Mesendoderm (in vitro differentiated cells): Measurements from ENCODE around the gene ANTXR1.

Experiments used
- DNase-seq: peaks from one replicate; pipeline ENCODE4 v3.0.0; 2013
- H2AK5ac ChIP-seq: 2 replicates; pipeline ENCODE4 v1.6.1; 2013; ENCODE audit warnings: low read length, inconsistent platforms
- H2BK120ac ChIP-seq: 2 replicates; pipeline ENCODE4 v1.6.1; 2013; ENCODE audit warnings: low read depth, mild to moderate bottlenecking, low read length, moderate library complexity, mixed read lengths
- H2BK15ac ChIP-seq: replicated peaks from 2 replicates; pipeline ENCODE4 v1.6.1; 2013; ENCODE audit warnings: low read depth, mild to moderate bottlenecking, moderate library complexity
- H2BK5ac ChIP-seq: 2 replicates; pipeline ENCODE4 v1.6.1; 2013; ENCODE audit warnings: low read length, inconsistent platforms
- H3K18ac ChIP-seq: 2 replicates; pipeline ENCODE4 v1.6.1; 2013; ENCODE audit warnings: mild to moderate bottlenecking, low read length, mixed read lengths
- H3K23ac ChIP-seq: one replicate; pipeline ENCODE4 v1.6.1; 2013; ENCODE audit warnings: low read length
- H3K27ac ChIP-seq: 2 replicates; pipeline ENCODE4 v1.5.1; 2013; ENCODE audit warnings: low read depth, mild to moderate bottlenecking, inconsistent platforms, low read length, moderate library complexity
- H3K27me3 ChIP-seq: 2 replicates; pipeline ENCODE4 v1.6.1; 2013; ENCODE audit warnings: low read length, control low read depth, mild to moderate bottlenecking, inconsistent platforms; ENCODE audit not compliant: insufficient read depth, poor library complexity
- H3K36me3 ChIP-seq: 2 replicates; pipeline ENCODE4 v1.6.1; 2013; ENCODE audit warnings: low read length, inconsistent platforms; ENCODE audit not compliant: control insufficient read depth, insufficient read depth
- H3K4ac ChIP-seq: one replicate; pipeline ENCODE4 v1.6.1; 2013; ENCODE audit warnings: low read depth, mild to moderate bottlenecking, low read length, moderate library complexity
- H3K4me1 ChIP-seq: 2 replicates; pipeline ENCODE4 v1.6.1; 2013; ENCODE audit warnings: low read depth, low read length, inconsistent platforms; ENCODE audit not compliant: control insufficient read depth
- H3K4me2 ChIP-seq: 2 replicates; pipeline ENCODE4 v1.6.1; 2013; ENCODE audit warnings: low read length
- H3K4me3 ChIP-seq: 2 replicates; pipeline ENCODE4 v1.5.1; 2013; ENCODE audit warnings: mild to moderate bottlenecking, low read length
- H3K56ac ChIP-seq: one replicate; pipeline ENCODE4 v1.6.1; 2013; ENCODE audit warnings: low read length
- H3K79me1 ChIP-seq: 2 replicates; pipeline ENCODE4 v1.6.1; 2013; ENCODE audit warnings: low read length, inconsistent platforms
- H3K79me2 ChIP-seq: 2 replicates; pipeline ENCODE4 v1.6.1; 2013; ENCODE audit warnings: mild to moderate bottlenecking, low read length; ENCODE audit not compliant: control insufficient read depth, insufficient read depth
- H3K9ac ChIP-seq: 2 replicates; pipeline ENCODE4 v1.6.1; 2013; ENCODE audit warnings: low read length, inconsistent platforms
- H4K5ac ChIP-seq: one replicate; pipeline ENCODE4 v1.6.1; 2013; ENCODE audit warnings: low read length
- H4K8ac ChIP-seq: one replicate; pipeline ENCODE4 v1.6.1; 2013; ENCODE audit warnings: low read depth, mild to moderate bottlenecking, control low read depth, low read length, moderate library complexity
- WGBS: extraction: QIAGEN DNeasy Blood & Tissue Kit; methylation state at CpG from one replicate; pipeline ENCODE4 v1.1.7; 2013; ENCODE audit warnings: low lambda C conversion rate, missing lambda C conversion rate; ENCODE audit not compliant: insufficient coverage; ENCODE audit errors: extremely low coverage; 5-methylcytosine and 5-hydroxymethylcytosine counted together

Gene ANTXR1

GRCh38 chr2:69053416-69053965 lies 40.5 kb downstream of the ANTXR1 start:
- Histone ChIP-seq H3K4ac (no peak overlapping the region), H3K56ac (no peak overlapping the region), H3K23ac (no peak overlapping the region)

DNA sequence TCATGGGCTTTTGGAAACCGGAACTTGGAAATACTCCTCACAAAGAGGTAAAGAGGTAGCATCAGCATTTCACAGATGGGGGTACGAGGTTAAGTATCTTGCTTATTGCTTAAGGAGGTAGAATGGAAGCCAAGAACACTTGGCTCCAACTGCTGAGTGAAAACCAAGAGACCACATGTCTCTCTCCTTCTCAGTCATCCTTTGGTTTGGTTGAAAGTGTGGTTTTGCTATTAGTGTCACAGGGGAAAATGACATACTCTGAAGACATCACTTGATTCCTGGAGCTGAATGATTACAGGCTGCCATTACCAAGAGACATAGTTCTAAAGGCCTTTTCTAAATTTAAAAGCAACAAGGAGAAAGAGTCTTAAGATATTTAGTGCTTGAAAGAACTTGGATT lies 41.5 kb downstream of the ANTXR1 start:
- H3K56ac ChIP-seq: no peak overlapping the region
- no peak overlapping the region for H3K4me3 ChIP-seq
- no peak overlapping the region for H3K23ac ChIP-seq
- no peak for DNase-seq
- no peak overlapping the region for H2BK15ac ChIP-seq
- H3K18ac ChIP-seq: no peak overlapping the region
- H3K79me1 ChIP-seq: peaks cover 1% of the 10 kb centered on the region
- WGBS: no CpG with 5 or more reads among the region's 2 CpGs
- no peak overlapping the region for H3K9ac ChIP-seq
- H4K8ac ChIP-seq: no peak overlapping the region
- no peaks in the 10 kb centered on the region for H3K4me1 ChIP-seq
- H3K4me2 ChIP-seq: no peak overlapping the region
- H3K79me2 ChIP-seq: no peaks in the 10 kb centered on the region
- H3K36me3 ChIP-seq: no peaks in the 10 kb centered on the region
- no peak overlapping the region for H4K5ac ChIP-seq
- H3K27me3 ChIP-seq: no peaks in the 10 kb centered on the region
- H3K4ac ChIP-seq: no peak overlapping the region
- H2BK120ac ChIP-seq: no peak overlapping the region
- no peak overlapping the region for H3K27ac ChIP-seq
- no peak overlapping the region for H2AK5ac ChIP-seq
- no peak overlapping the region for H2BK5ac ChIP-seq

More at GRCh38 chr2:69053416-69053965, 40.5 kb downstream of the ANTXR1 start:
- Histone ChIP-seq H3K4me2 (no peak overlapping the region), H3K18ac (no peak overlapping the region), H4K5ac (no peak overlapping the region), H3K36me3 (no peaks in the 10 kb centered on the region), H3K27ac (no peak overlapping the region), H2BK120ac (no peak overlapping the region), H2AK5ac (no peak overlapping the region), H3K79me1 (peaks cover 1% of the 10 kb centered on the region), H3K9ac (no peak overlapping the region), H2BK15ac (no peak overlapping the region), H2BK5ac (no peak overlapping the region), H4K8ac (no peak overlapping the region), H3K4me3 (no peak overlapping the region), H3K4me1 (no peaks in the 10 kb centered on the region), H3K27me3 (no peaks in the 10 kb centered on the region), H3K79me2 (no peaks in the 10 kb centered on the region)
- WGBS: no CpG with 5 or more reads among the region's 2 CpGs
- no peak for DNase-seq

GRCh38 chr2:69055688-69056470 lies 42.9 kb downstream of the ANTXR1 start:
- H4K5ac ChIP-seq: no peak overlapping the region
- H3K4me2 ChIP-seq: no peak overlapping the region
- H3K4ac ChIP-seq: no peak overlapping the region
- H3K79me1 ChIP-seq: peaks cover 1% of the 10 kb centered on the region
- no peaks in the 10 kb centered on the region for H3K27me3 ChIP-seq
- H3K4me3 ChIP-seq: no peak overlapping the region
- no peak overlapping the region for H2BK120ac ChIP-seq
- H2BK15ac ChIP-seq: no peak overlapping the region
- no peaks in the 10 kb centered on the region for H3K79me2 ChIP-seq
- H3K23ac ChIP-seq: no peak overlapping the region
- H2BK5ac ChIP-seq: no peak overlapping the region
- H3K36me3 ChIP-seq: no peaks in the 10 kb centered on the region
- whole genome bisulfite sequencing: no CpG with 5 or more reads among the region's 2 CpGs
- no peak overlapping the region for H4K8ac ChIP-seq
- H3K56ac ChIP-seq: no peak overlapping the region
- no peaks in the 10 kb centered on the region for H3K4me1 ChIP-seq
- H3K18ac ChIP-seq: no peak overlapping the region
- H2AK5ac ChIP-seq: no peak overlapping the region
- no peak overlapping the region for H3K9ac ChIP-seq
- H3K27ac ChIP-seq: no peak overlapping the region
- DNase-seq: no peak

GRCh38 chr2:69057660-69058059 lies 44.7 kb downstream of the ANTXR1 start:
- no peak overlapping the region for H3K18ac ChIP-seq
- H4K5ac ChIP-seq: no peak overlapping the region
- H3K4me3 ChIP-seq: no peak overlapping the region
- no peak overlapping the region for H3K4ac ChIP-seq
- H3K36me3 ChIP-seq: no peaks in the 10 kb centered on the region
- H3K23ac ChIP-seq: no peak overlapping the region
- no peaks in the 10 kb centered on the region for H3K27me3 ChIP-seq
- H3K4me1 ChIP-seq: no peaks in the 10 kb centered on the region
- no peaks in the 10 kb centered on the region for H3K79me2 ChIP-seq
- H2AK5ac ChIP-seq: no peak overlapping the region
- DNase-seq: no peak
- peaks cover 1% of the 10 kb centered on the region for H3K79me1 ChIP-seq
- no peak overlapping the region for H3K27ac ChIP-seq
- H2BK15ac ChIP-seq: no peak overlapping the region
- WGBS: no CpG with 5 or more reads among the region's 3 CpGs
- H3K56ac ChIP-seq: no peak overlapping the region
- H4K8ac ChIP-seq: no peak overlapping the region
- H3K4me2 ChIP-seq: no peak overlapping the region
- no peak overlapping the region for H2BK120ac ChIP-seq
- H3K9ac ChIP-seq: no peak overlapping the region
- H2BK5ac ChIP-seq: no peak overlapping the region

- Histone ChIP-seq H2BK120ac (no peak overlapping the region), H3K27ac (no peak overlapping the region), H3K9ac (no peak overlapping the region), H3K4me2 (no peak overlapping the region), H3K23ac (no peak overlapping the region), H2AK5ac (no peak overlapping the region), H3K79me2 (no peaks in the 10 kb centered on the region), H3K79me1 (no peaks in the 10 kb centered on the region), H3K18ac (no peak overlapping the region), H3K36me3 (no peaks in the 10 kb centered on the region), H2BK5ac (no peak overlapping the region), H4K5ac (no peak overlapping the region), H2BK15ac (no peak overlapping the region), H3K4me3 (no peak overlapping the region), H3K4me1 (no peaks in the 10 kb centered on the region), H3K27me3 (no peaks in the 10 kb centered on the region), H4K8ac (no peak overlapping the region), H3K4ac (no peak overlapping the region), H3K56ac (no peak overlapping the region)
- DNase-seq: no peak
Observed at GRCh38 chr2:69059731-69060290, 46.8 kb downstream of the ANTXR1 start.
